Ovary (tissue), 3 donors: Measurements from ENCODE around the gene B3GALNT2.

ENCODE experiments used
- POLR2A ChIP-seq: fragments of 450-650 bp; IDR thresholded peaks from one replicate; pipeline ENCODE4 v1.6.1; 2017; ENCODE audit warnings: antibody characterized with exemption, mild to moderate bottlenecking, moderate library complexity
- TF ChIP-seq, protein P1 (sequence below), 3 donors: fragments of 450-650 bp in 2 of 3; fragments of 200-600 bp in 1 of 3; IDR thresholded peaks; one replicate each; pipeline versions ENCODE4 v1.5.1 to v1.8.0; 2016 to 2022; ENCODE audit warnings: antibody characterized with exemption in 3 of 3, mild to moderate bottlenecking in 1 of 3
- donor health status: DM: no; HTN: no; CAD: no.

DNA sequence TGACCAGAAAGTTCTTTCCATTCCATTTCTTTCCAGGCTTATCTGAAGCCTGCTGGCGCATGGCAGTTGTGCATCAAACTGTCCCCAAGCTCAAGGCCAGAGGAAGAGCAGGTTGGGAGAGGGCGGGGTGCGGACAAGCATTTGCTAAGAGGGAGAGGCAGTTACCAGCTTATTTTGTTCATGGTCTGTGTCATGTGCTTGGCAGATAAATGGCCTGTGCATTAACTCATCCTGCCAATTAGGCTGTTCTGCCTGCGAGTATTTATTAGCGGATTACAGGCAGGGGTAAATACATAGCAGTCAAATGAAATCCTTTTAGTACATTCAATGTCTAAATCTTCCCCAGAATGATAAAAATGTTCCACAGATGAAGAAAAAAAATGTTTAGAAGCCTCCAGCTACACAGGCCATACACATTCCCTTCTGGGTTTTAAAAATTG lies 48.9 kb upstream of the B3GALNT2 start:
- TF ChIP-seq, protein P1, sequence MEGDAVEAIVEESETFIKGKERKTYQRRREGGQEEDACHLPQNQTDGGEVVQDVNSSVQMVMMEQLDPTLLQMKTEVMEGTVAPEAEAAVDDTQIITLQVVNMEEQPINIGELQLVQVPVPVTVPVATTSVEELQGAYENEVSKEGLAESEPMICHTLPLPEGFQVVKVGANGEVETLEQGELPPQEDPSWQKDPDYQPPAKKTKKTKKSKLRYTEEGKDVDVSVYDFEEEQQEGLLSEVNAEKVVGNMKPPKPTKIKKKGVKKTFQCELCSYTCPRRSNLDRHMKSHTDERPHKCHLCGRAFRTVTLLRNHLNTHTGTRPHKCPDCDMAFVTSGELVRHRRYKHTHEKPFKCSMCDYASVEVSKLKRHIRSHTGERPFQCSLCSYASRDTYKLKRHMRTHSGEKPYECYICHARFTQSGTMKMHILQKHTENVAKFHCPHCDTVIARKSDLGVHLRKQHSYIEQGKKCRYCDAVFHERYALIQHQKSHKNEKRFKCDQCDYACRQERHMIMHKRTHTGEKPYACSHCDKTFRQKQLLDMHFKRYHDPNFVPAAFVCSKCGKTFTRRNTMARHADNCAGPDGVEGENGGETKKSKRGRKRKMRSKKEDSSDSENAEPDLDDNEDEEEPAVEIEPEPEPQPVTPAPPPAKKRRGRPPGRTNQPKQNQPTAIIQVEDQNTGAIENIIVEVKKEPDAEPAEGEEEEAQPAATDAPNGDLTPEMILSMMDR (IDR thresholded peaks at IDR 0.05): no peak
- no peak for TF ChIP-seq POLR2A
